Skeletal muscle tissue (tissue), 2 donors: Measurements from ENCODE around the gene SIRT6. TPM values are rescaled to one million over a fixed set of nuclear protein-coding genes. Genes with fewer than 3 reads are reported as not detected.

Experiments
- small RNA-seq: library from RNA; depleted of rRNA; stranded (forward); fragments of <200 nt; gene quantifications from one replicate; pipeline ENCODE3, GENCODE V24; 2014
- total RNA-seq: library from RNA; depleted of rRNA; stranded (reverse); fragments of >200 nt; gene quantifications from one replicate; pipeline ENCODE4 v1.2.3, GENCODE V29; 2014

SIRT6 gene
- total RNA-seq, 1 donor from 2014 or later, result 9.9 TPM

Small RNAs within 50 kb of the gene (small RNA-seq; reads per million reads assigned to genes)
- not detected for gene RF00017

Other genes starting within 250 kb of the SIRT6 start
- gene NMRK2, start 249.5 kb downstream of the SIRT6 start, total RNA-seq, result 48.5 TPM
- gene DAPK3, start 211.5 kb downstream of the SIRT6 start, total RNA-seq, result 63.7 TPM
- gene EEF2, start 197.1 kb downstream of the SIRT6 start, total RNA-seq, result 4,276 TPM
- 19.3 TPM for gene PIAS4, start 174.8 kb downstream of the SIRT6 start, total RNA-seq
- 4.2 TPM for gene ZBTB7A, start 115.7 kb downstream of the SIRT6 start, total RNA-seq
- 114 TPM for gene MAP2K2, start 58.4 kb downstream of the SIRT6 start, total RNA-seq
- gene CREB3L3, start 28.9 kb downstream of the SIRT6 start, total RNA-seq, result not detected
- gene ANKRD24, start 126 bp upstream of the SIRT6 start, total RNA-seq, result not detected
- not detected for gene EBI3, start 47.0 kb upstream of the SIRT6 start, total RNA-seq
- gene YJU2, start 64.5 kb upstream of the SIRT6 start, total RNA-seq, result 14.6 TPM
- 24.5 TPM for gene SHD, start 96.7 kb upstream of the SIRT6 start, total RNA-seq
- gene TMIGD2, start 119.8 kb upstream of the SIRT6 start, total RNA-seq, result 0.52 TPM
- gene FSD1, start 122.0 kb upstream of the SIRT6 start, total RNA-seq, result not detected
- 5.2 TPM for gene STAP2, start 156.3 kb upstream of the SIRT6 start, total RNA-seq
- 5.7 TPM for gene MPND, start 161.0 kb upstream of the SIRT6 start, total RNA-seq
- 16.2 TPM for gene SH3GL1, start 218.0 kb upstream of the SIRT6 start, total RNA-seq
- 6.3 TPM for gene CHAF1A, start 220.1 kb upstream of the SIRT6 start, total RNA-seq